T-helper 1 cell treated with Interleukin-12 subunit alpha and Interleukin-12 subunit beta and Interleukin-4 antibody, amounts not matched to agents 30 μg/mL and 1 μg/mL, for 36 hours (primary cell): Measurements from ENCODE around the gene HJV.
"Not testable (repeated sequence)": the region's sequence is repeated elsewhere in the genome, so short reads cannot be mapped to it uniquely, and the experiment has no call there.

Experiments
- H3K27ac Mint-ChIP-seq: one replicate; pipeline ENCODE4 v1.8.0; 2021; ENCODE audit warnings: mild to moderate bottlenecking, mixed read lengths
- H3K27me3 Mint-ChIP-seq: one replicate; pipeline ENCODE4 v1.8.0; 2021; ENCODE audit warnings: low read depth, mixed read lengths
- H3K36me3 Mint-ChIP-seq: one replicate; pipeline ENCODE4 v1.8.0; 2021; ENCODE audit warnings: low read depth, mixed read lengths
- H3K4me1 Mint-ChIP-seq: one replicate; pipeline ENCODE4 v1.8.0; 2021; ENCODE audit warnings: low read depth, mixed read lengths
- H3K4me3 Mint-ChIP-seq: one replicate; pipeline ENCODE4 v1.8.0; 2021; ENCODE audit warnings: mild to moderate bottlenecking, moderate library complexity, mixed read lengths
- H3K9me3 Mint-ChIP-seq: one replicate; pipeline ENCODE4 v1.8.0; 2021; ENCODE audit warnings: mixed read lengths

Gene HJV

GRCh38 chr1:146021622-146022402 is at the start of gene HJV:
HJV (minus strand) TSS chr1:146021735; CDS start chr1:146020231, 1,504 bp downstream.
- Mint-ChIP-seq H3K4me1 (peaks cover 3% of the 10 kb centered on the region), H3K36me3 (no peaks in the 10 kb centered on the region), H3K9me3 (no peaks in the 10 kb centered on the region), H3K27me3 (peaks cover 84% of the 10 kb centered on the region), H3K4me3 (no peak within 1 kb of the TSS), H3K27ac (no peak within 1 kb of the TSS)

- not testable (repeated sequence) for H3K27me3 Mint-ChIP-seq, H3K4me1 Mint-ChIP-seq, H3K36me3 Mint-ChIP-seq, H3K27ac Mint-ChIP-seq, H3K9me3 Mint-ChIP-seq, H3K4me3 Mint-ChIP-seq
These were observed 37.6 kb upstream of the HJV start for GRCh38 chr1:146059148-146059547.

GRCh38 chr1:146051852-146052676 is 30.5 kb upstream of the HJV start:
- Mint-ChIP-seq H3K4me3 (peak overlapping the region; percentile 91), H3K27ac (peak overlapping the region; percentile 98), H3K4me1 (peaks cover 28% of the 10 kb centered on the region)
- not testable (repeated sequence) for H3K9me3 Mint-ChIP-seq, H3K36me3 Mint-ChIP-seq, H3K27me3 Mint-ChIP-seq

GRCh38 chr1:146051452-146051851 is 29.9 kb upstream of the HJV start:
- no peaks in the 10 kb centered on the region for H3K9me3 Mint-ChIP-seq
- H3K4me1 Mint-ChIP-seq, result peaks cover 28% of the 10 kb centered on the region
- peak overlapping the region; percentile 91 for H3K4me3 Mint-ChIP-seq
- H3K27me3 Mint-ChIP-seq, result no peaks in the 10 kb centered on the region
- H3K27ac Mint-ChIP-seq, result peak overlapping the region; percentile 98
- no peaks in the 10 kb centered on the region for H3K36me3 Mint-ChIP-seq

- not testable (repeated sequence) for H3K4me3 Mint-ChIP-seq, H3K27me3 Mint-ChIP-seq, H3K36me3 Mint-ChIP-seq, H3K9me3 Mint-ChIP-seq, H3K27ac Mint-ChIP-seq
- H3K4me1 Mint-ChIP-seq, result peaks cover 28% of the 10 kb centered on the region
These were observed 29.1 kb upstream of the HJV start for GRCh38 chr1:146050652-146050963.

GRCh38 chr1:146049866-146050651 is 28.5 kb upstream of the HJV start:
- H3K36me3 Mint-ChIP-seq, H3K9me3 Mint-ChIP-seq, H3K27me3 Mint-ChIP-seq, H3K27ac Mint-ChIP-seq: not testable (repeated sequence)
- peaks cover 28% of the 10 kb centered on the region for H3K4me1 Mint-ChIP-seq
- peak overlapping the region; percentile 11 for H3K4me3 Mint-ChIP-seq

- Mint-ChIP-seq H3K4me3 (no peak overlapping the region), H3K27ac (no peak overlapping the region), H3K4me1 (peaks cover 28% of the 10 kb centered on the region), H3K27me3 (no peaks in the 10 kb centered on the region), H3K36me3 (no peaks in the 10 kb centered on the region), H3K9me3 (no peaks in the 10 kb centered on the region)
These were observed 27.9 kb upstream of the HJV start for GRCh38 chr1:146049436-146049835.

GRCh38 chr1:146048514-146049115 is 27.1 kb upstream of the HJV start:
- not testable (repeated sequence) for H3K36me3 Mint-ChIP-seq, H3K27me3 Mint-ChIP-seq, H3K9me3 Mint-ChIP-seq, H3K27ac Mint-ChIP-seq, H3K4me3 Mint-ChIP-seq
- H3K4me1 Mint-ChIP-seq, result peaks cover 28% of the 10 kb centered on the region

GRCh38 chr1:146046664-146047063 is 25.1 kb upstream of the HJV start:
- no peaks in the 10 kb centered on the region for H3K36me3 Mint-ChIP-seq
- no peak overlapping the region for H3K4me3 Mint-ChIP-seq
- no peak overlapping the region for H3K27ac Mint-ChIP-seq
- peaks cover 22% of the 10 kb centered on the region for H3K4me1 Mint-ChIP-seq
- no peaks in the 10 kb centered on the region for H3K27me3 Mint-ChIP-seq
- no peaks in the 10 kb centered on the region for H3K9me3 Mint-ChIP-seq

GRCh38 chr1:146039844-146040194 is 18.3 kb upstream of the HJV start:
- H3K27me3 Mint-ChIP-seq, result peaks cover 20% of the 10 kb centered on the region
- peaks cover 34% of the 10 kb centered on the region for H3K4me1 Mint-ChIP-seq
- peak overlapping the region; percentile 4 for H3K4me3 Mint-ChIP-seq
- H3K9me3 Mint-ChIP-seq, result no peaks in the 10 kb centered on the region
- no peak overlapping the region for H3K27ac Mint-ChIP-seq
- no peaks in the 10 kb centered on the region for H3K36me3 Mint-ChIP-seq

- Mint-ChIP-seq H3K4me1 (peaks cover 40% of the 10 kb centered on the region), H3K9me3 (no peaks in the 10 kb centered on the region), H3K36me3 (no peaks in the 10 kb centered on the region), H3K27me3 (peaks cover 20% of the 10 kb centered on the region), H3K4me3 (peak overlapping the region; percentile 91), H3K27ac (peak overlapping the region; percentile 93)
These were observed 15.6 kb upstream of the HJV start for GRCh38 chr1:146036965-146037646.

GRCh38 chr1:146036241-146036964 is 14.9 kb upstream of the HJV start:
- H3K27me3 Mint-ChIP-seq, result peaks cover 20% of the 10 kb centered on the region

GRCh38 chr1:146035048-146035423 is 13.5 kb upstream of the HJV start:
- no peaks in the 10 kb centered on the region for H3K36me3 Mint-ChIP-seq
- H3K4me1 Mint-ChIP-seq, result peaks cover 40% of the 10 kb centered on the region
- H3K4me3 Mint-ChIP-seq, result peak overlapping the region; percentile 91
- peak overlapping the region; percentile 86 for H3K27ac Mint-ChIP-seq
- H3K9me3 Mint-ChIP-seq, result no peaks in the 10 kb centered on the region
- H3K27me3 Mint-ChIP-seq, result peaks cover 24% of the 10 kb centered on the region

More at GRCh38 chr1:146036241-146036964, 14.9 kb upstream of the HJV start:
- H3K9me3 Mint-ChIP-seq, result no peaks in the 10 kb centered on the region
- H3K4me3 Mint-ChIP-seq, result peak overlapping the region; percentile 91
- no peaks in the 10 kb centered on the region for H3K36me3 Mint-ChIP-seq
- H3K27ac Mint-ChIP-seq, result peak overlapping the region; percentile 93
- peaks cover 40% of the 10 kb centered on the region for H3K4me1 Mint-ChIP-seq
